Hepatocyte (in vitro differentiated cells): Measurements from ENCODE around the gene CWF19L1. TPM values are rescaled to one million over a fixed set of nuclear protein-coding genes. Genes with fewer than 3 reads are reported as not detected.
A peak's percentile ranks its signal among the peaks of the same experiment; 100 is the strongest.

ENCODE experiments used
- DNase-seq: peaks from one replicate; pipeline ENCODE4 v3.0.0-alpha.2; 2016; ENCODE audit warnings: low spot score
- H2AFZ ChIP-seq: fragments of 200-600 bp; sonication (generic); 2 replicates; pipeline ENCODE4 v1.6.0; 2016; ENCODE audit warnings: antibody characterized with exemption, mild to moderate bottlenecking
- H3K27ac ChIP-seq: fragments of 200-600 bp; sonication (generic); 2 replicates; pipeline ENCODE4 v1.5.1; 2016; ENCODE audit warnings: mild to moderate bottlenecking
- H3K27me3 ChIP-seq: fragments of 200-600 bp; sonication (generic); 2 replicates; pipeline ENCODE4 v1.6.1; 2016
- H3K36me3 ChIP-seq: fragments of 200-600 bp; sonication (generic); replicated peaks from 2 replicates; pipeline ENCODE4 v1.5.1; 2016; ENCODE audit warnings: low read depth; ENCODE audit not compliant: insufficient read depth
- H3K4me1 ChIP-seq: fragments of 200-600 bp; sonication (generic); 2 replicates; pipeline ENCODE4 v1.5.1; 2016; ENCODE audit warnings: mild to moderate bottlenecking, moderate library complexity; ENCODE audit not compliant: insufficient read depth
- H3K4me2 ChIP-seq: fragments of 200-600 bp; sonication (generic); 2 replicates; pipeline ENCODE4 v1.6.0; 2016
- H3K4me3 ChIP-seq: fragments of 200-600 bp; sonication (generic); 2 replicates; pipeline ENCODE4 v1.5.1; 2016; ENCODE audit warnings: mild to moderate bottlenecking
- H3K79me2 ChIP-seq: fragments of 200-600 bp; sonication (generic); 2 replicates; pipeline ENCODE4 v1.6.0; 2017; ENCODE audit warnings: mild to moderate bottlenecking
- H3K9me2 ChIP-seq: fragments of 200-600 bp; sonication (generic); replicated peaks from 2 replicates; pipeline ENCODE4 v1.6.0; 2017; ENCODE audit warnings: mild to moderate bottlenecking; ENCODE audit not compliant: insufficient read depth
- H3K9me3 ChIP-seq: fragments of 200-600 bp; sonication (generic); 2 replicates; pipeline ENCODE4 v1.5.1; 2016; ENCODE audit warnings: low read depth, mild to moderate bottlenecking
- H4K20me1 ChIP-seq: fragments of 200-600 bp; sonication (generic); 2 replicates; pipeline ENCODE4 v1.6.0; 2016; ENCODE audit warnings: mild to moderate bottlenecking; ENCODE audit not compliant: insufficient read depth, poor library complexity, severe bottlenecking
- EZH2 ChIP-seq: fragments of 200-600 bp; sonication (generic); IDR thresholded peaks from 2 replicates; pipeline ENCODE4 v1.6.1; 2016; ENCODE audit warnings: antibody characterized with exemption, mild to moderate bottlenecking, borderline replicate concordance
- EZH2phosphoT487 ChIP-seq: fragments of 200-600 bp; sonication (generic); IDR thresholded peaks from one replicate; pipeline ENCODE4 v1.6.1; 2018; ENCODE audit warnings: antibody characterized with exemption, mild to moderate bottlenecking, low read depth, moderate library complexity; ENCODE audit not compliant: unreplicated experiment, severe bottlenecking
- WGBS: methylation state at CpG from one replicate; pipeline ENCODE4 v1.1.6; 2016; ENCODE audit warnings: low lambda C conversion rate; ENCODE audit errors: missing lambda C conversion rate; 5-methylcytosine and 5-hydroxymethylcytosine counted together
- polyA plus RNA-seq: library from polyadenylated mRNA; unstranded; fragments of >200 nt; fragmentation: Nextera tagmentation; extraction: Ambion mirVana; gene quantifications from 2 replicates; pipeline ENCODE4 v1.2.1, GENCODE V29; 2016
- small RNA-seq: library from RNA; depleted of rRNA; stranded (forward); fragments of <200 nt; gene quantifications from one replicate; pipeline ENCODE3, GENCODE V24; 2014
- total RNA-seq: library from RNA; depleted of rRNA; stranded (reverse); fragments of >200 nt; gene quantifications from 2 replicates; pipeline ENCODE4 v1.2.3, GENCODE V29; 2014
- TF ChIP-seq, protein P1 (sequence below): fragments of 200-600 bp; sonication (generic); IDR thresholded peaks from 2 replicates; pipeline ENCODE4 v1.5.1; 2016; ENCODE audit warnings: antibody characterized with exemption, mild to moderate bottlenecking; ENCODE audit not compliant: poor library complexity

Gene CWF19L1
- total and polyA plus RNA-seq, 2 experiments from 2014 or later, result 12.2 to 22.8 TPM

DNA sequence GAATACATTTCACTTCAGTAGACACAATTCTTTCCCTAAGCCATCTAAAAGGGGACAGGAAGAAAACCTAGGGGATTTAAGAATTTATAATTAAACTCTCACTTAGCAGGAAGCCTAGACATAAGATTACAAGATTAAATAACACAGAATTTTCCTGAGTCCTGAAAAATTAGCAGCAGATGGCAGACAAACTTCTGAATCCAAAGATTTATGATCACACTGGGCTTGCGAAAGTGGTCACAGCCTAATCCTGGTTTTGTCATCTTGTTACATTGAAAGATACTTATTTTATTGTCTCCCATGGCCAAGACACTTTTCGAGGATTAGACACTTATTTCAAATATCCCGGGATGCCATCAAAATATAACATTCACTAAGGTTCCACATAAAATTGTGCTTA lies 84.5 kb downstream of the CWF19L1 start:
- WGBS, result 96% methylated on average over 3 of the region's 3 CpGs
- Histone ChIP-seq H2AFZ (no peak overlapping the region), H3K27ac (peak overlapping the region; percentile 72), H3K4me3 (no peak overlapping the region), H3K9me2 (no peaks in the 10 kb centered on the region), H3K79me2 (peaks cover 33% of the 10 kb centered on the region), H3K4me1 (peaks cover 21% of the 10 kb centered on the region), H3K27me3 (no peaks in the 10 kb centered on the region), H4K20me1 (no peaks in the 10 kb centered on the region), H3K4me2 (peak overlapping the region; percentile 32), H3K36me3 (no peaks in the 10 kb centered on the region), H3K9me3 (no peaks in the 10 kb centered on the region)
- no peak for DNase-seq
- TF ChIP-seq EZH2phosphoT487 (no peak), EZH2 (no peak)
- TF ChIP-seq, protein P1, sequence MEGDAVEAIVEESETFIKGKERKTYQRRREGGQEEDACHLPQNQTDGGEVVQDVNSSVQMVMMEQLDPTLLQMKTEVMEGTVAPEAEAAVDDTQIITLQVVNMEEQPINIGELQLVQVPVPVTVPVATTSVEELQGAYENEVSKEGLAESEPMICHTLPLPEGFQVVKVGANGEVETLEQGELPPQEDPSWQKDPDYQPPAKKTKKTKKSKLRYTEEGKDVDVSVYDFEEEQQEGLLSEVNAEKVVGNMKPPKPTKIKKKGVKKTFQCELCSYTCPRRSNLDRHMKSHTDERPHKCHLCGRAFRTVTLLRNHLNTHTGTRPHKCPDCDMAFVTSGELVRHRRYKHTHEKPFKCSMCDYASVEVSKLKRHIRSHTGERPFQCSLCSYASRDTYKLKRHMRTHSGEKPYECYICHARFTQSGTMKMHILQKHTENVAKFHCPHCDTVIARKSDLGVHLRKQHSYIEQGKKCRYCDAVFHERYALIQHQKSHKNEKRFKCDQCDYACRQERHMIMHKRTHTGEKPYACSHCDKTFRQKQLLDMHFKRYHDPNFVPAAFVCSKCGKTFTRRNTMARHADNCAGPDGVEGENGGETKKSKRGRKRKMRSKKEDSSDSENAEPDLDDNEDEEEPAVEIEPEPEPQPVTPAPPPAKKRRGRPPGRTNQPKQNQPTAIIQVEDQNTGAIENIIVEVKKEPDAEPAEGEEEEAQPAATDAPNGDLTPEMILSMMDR, result no peak

Small RNA genes within 50 kb of the gene (small RNA-seq; reads per million reads assigned to genes)
- gene RNU6-422P (not detected), gene SNORA12 (83.0 reads per million, percentile 97 among the genes with 10 or more reads in this experiment)

Other genes starting within 250 kb of the CWF19L1 start
- 2.8 and 3.8 TPM in 2 replicates for gene CPN1, start 185.8 kb downstream of the CWF19L1 start, total RNA-seq
- 1.9 and 4.6 TPM in 2 replicates for gene CPN1, start 185.8 kb downstream of the CWF19L1 start, polyA plus RNA-seq
- 33.2 and 35.7 TPM in 2 replicates for gene ERLIN1, start 81.6 kb downstream of the CWF19L1 start, total RNA-seq
- 21.5 and 26.3 TPM in 2 replicates for gene ERLIN1, start 81.6 kb downstream of the CWF19L1 start, polyA plus RNA-seq
- gene CHUK, start 38.0 kb downstream of the CWF19L1 start, total RNA-seq, result 24.6 and 29.2 TPM in 2 replicates
- 10.0 and 10.8 TPM in 2 replicates for gene CHUK, start 38.0 kb downstream of the CWF19L1 start, polyA plus RNA-seq
- 44.1 and 50.1 TPM in 2 replicates for gene BLOC1S2, start 19.0 kb upstream of the CWF19L1 start, total RNA-seq
- gene BLOC1S2, start 19.0 kb upstream of the CWF19L1 start, polyA plus RNA-seq, result 46.7 and 50.4 TPM in 2 replicates
- 0.10 TPM in 1 of 2 replicates, not detected in the other for gene PKD2L1, start 62.6 kb upstream of the CWF19L1 start, total RNA-seq
- gene PKD2L1, start 62.6 kb upstream of the CWF19L1 start, polyA plus RNA-seq, result 0.88 and 1.9 TPM in 2 replicates
- gene SCD, start 79.6 kb upstream of the CWF19L1 start, total RNA-seq, result 589 and 622 TPM in 2 replicates
- 213 and 282 TPM in 2 replicates for gene SCD, start 79.6 kb upstream of the CWF19L1 start, polyA plus RNA-seq
- gene WNT8B, start 195.4 kb upstream of the CWF19L1 start, total RNA-seq, result not detected in 2 replicates
- gene WNT8B, start 195.4 kb upstream of the CWF19L1 start, polyA plus RNA-seq, result not detected in 2 replicates